Measurements from ENCODE around the gene INTS1. TPM values are rescaled to one million over a fixed set of nuclear protein-coding genes. Genes with fewer than 3 reads are reported as not detected.

INTS1 gene
- total and polyA plus RNA-seq, 2 experiments from 2014 or later, result 35.1 to 111 TPM

- H3K4me1 ChIP-seq (ENCODE audit: insufficient read depth), result no peaks in the 10 kb centered on the region; the same call in 1 of the 2 replicates
- Mint-ChIP-seq H3K4me1 (peaks cover 17% of the 10 kb centered on the region), H3K9me3 (no peaks in the 10 kb centered on the region), H3K27me3 (ENCODE audit: insufficient read depth, low read depth, poor library complexity) (peaks cover 18% of the 10 kb centered on the region), H3K36me3 (ENCODE audit: low read depth) (peaks cover 40% of the 10 kb centered on the region), H3K27ac (no peak overlapping the region), H3K4me3 (peak overlapping the region; percentile 95)
- peak overlapping the region; percentile 92 for H3K4me2 ChIP-seq
- no peak overlapping the region for H2AFZ ChIP-seq
- peaks cover 9% of the 10 kb centered on the region; the same call in 1 of the 2 replicates for H3F3A ChIP-seq (replicated peaks; ENCODE audit: low read depth)
- peak overlapping the region; percentile 90 for H3K4me3 ChIP-seq
- no peak for DNase-seq (ENCODE audit: low spot score)
- peaks cover 4% of the 10 kb centered on the region; the same call in 1 of the 2 replicates for H4K20me1 ChIP-seq (replicated peaks; ENCODE audit: insufficient read depth)
- no peak overlapping the region for H3K27ac ChIP-seq (ENCODE audit: low read depth)
- no peak for TF ChIP-seq NANOG (IDR thresholded peaks at IDR 0.05; ENCODE audit: borderline replicate concordance)
- TF ChIP-seq JUNB (IDR thresholded peaks at IDR 0.05; ENCODE audit: unreplicated experiment), result no peak
- TF ChIP-seq STAT1 (IDR thresholded peaks at IDR 0.05; ENCODE audit: unreplicated experiment), result no peak
- TF ChIP-seq EZH2phosphoT487 (IDR thresholded peaks at IDR 0.05; ENCODE audit: unreplicated experiment), result no peak
- TF ChIP-seq EZH2 (IDR thresholded peaks at IDR 0.05; ENCODE audit: low read depth, unreplicated experiment), result no peak
- TF ChIP-seq ETS1 (IDR thresholded peaks at IDR 0.05), result no peak
- no peak for TF ChIP-seq CTCF (conservative IDR thresholded peaks at IDR 0.05; ENCODE audit: low read depth in 2 of 2)
- no peak for TF ChIP-seq CREB1 (CRISPR knock-in tag; IDR thresholded peaks at IDR 0.05; ENCODE audit: low read depth)
- TF ChIP-seq ZNF114 (CRISPR knock-in tag; IDR thresholded peaks at IDR 0.05), result no peak
- TF ChIP-seq REST (IDR thresholded peaks at IDR 0.05; ENCODE audit: unreplicated experiment), result no peak
- no peaks in the 10 kb centered on the region for H3K9me2 ChIP-seq (ENCODE audit: insufficient read depth)
- H3K27me3 ChIP-seq (ENCODE audit: insufficient read depth), result no peaks in the 10 kb centered on the region
- peaks cover 35% of the 10 kb centered on the region for H3K79me2 ChIP-seq (replicated peaks; ENCODE audit: insufficient read depth)
- H3K36me3 ChIP-seq (ENCODE audit: insufficient read depth), result peaks cover 4% of the 10 kb centered on the region; the same call in 1 of the 2 replicates
- ATAC-seq, result no peak
Observed at GRCh38 chr7:1502845-1503244, 1.3 kb downstream of the INTS1 start.

Data from GM23338 (cell line).